MM.1S (cell line): ENCODE data around the gene SRGAP3.

ENCODE experiments used
- CTCF ChIP-seq: fragments of 300-600 bp; sonication (generic); IDR thresholded peaks from 2 replicates; pipeline ENCODE4 v1.5.1; 2016; ENCODE audit warnings: antibody characterized with exemption, low read length, mixed read lengths
- EZH2 ChIP-seq: fragments of 300-600 bp; sonication (generic); optimal IDR thresholded peaks from 2 replicates; pipeline ENCODE3; 2017; ENCODE audit warnings: low read depth, mild to moderate bottlenecking, antibody characterized with exemption, low read length, mixed read lengths

DNA sequence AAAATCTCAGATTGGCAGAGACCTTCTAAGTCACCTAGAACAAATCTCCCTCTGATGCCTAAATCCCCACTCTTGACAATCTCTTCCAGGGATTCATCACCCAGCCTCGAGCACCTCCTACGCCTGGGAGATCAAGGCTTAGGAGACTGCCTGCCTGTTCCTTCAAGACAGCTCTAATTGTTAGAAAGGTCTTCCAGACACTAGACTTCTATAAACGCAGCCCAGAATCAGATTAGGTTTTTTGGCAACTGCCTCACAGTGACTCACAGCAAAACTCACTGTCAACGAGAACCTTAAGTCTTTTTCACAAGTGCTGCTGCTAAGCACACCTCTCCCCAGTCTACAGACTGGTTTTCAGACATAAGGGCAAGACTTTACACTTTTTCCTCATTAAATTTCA lies 23.1 kb downstream of the SRGAP3 start:
- TF ChIP-seq CTCF (no peak), EZH2 (no peak)
